ENCODE measurements around the gene CCDC134. TPM values are rescaled to one million over a fixed set of nuclear protein-coding genes. Genes with fewer than 3 reads are reported as not detected.

CCDC134 gene
- total and polyA plus RNA-seq, 9 of the 15 experiments (the other 6 are each of a cell fraction or from before 2014, with no cell fraction given) = 0.56 to 11.9 (median 5.3) TPM

GRCh38 chr22:41832553-41833368 lies 32.3 kb downstream of the CCDC134 start, which contains the start of gene SREBF2 (continued):
- peak; percentile 75 for TF ChIP-seq ZBTB12 (CRISPR knock-in tag; IDR thresholded peaks at IDR 0.05)
- peak in 1 of 2 experiments; percentile 47; a peak in 1 of 4 replicates for TF ChIP-seq MLLT1 (IDR thresholded peaks at IDR 0.05)
- TF ChIP-seq RBBP5 (IDR thresholded peaks at IDR 0.05; ENCODE audit: borderline replicate concordance, insufficient read depth, low read length, poor library complexity, severe bottlenecking) = peak; percentile 31
- TF ChIP-seq ZNF740 (CRISPR knock-in tag; IDR thresholded peaks at IDR 0.05) = no peak
- TF ChIP-seq ZNF740 (tag; IDR thresholded peaks at IDR 0.05) = no peak
- TF ChIP-seq POLR2A (conservative IDR thresholded peaks at IDR 0.05) = peak; percentile 63
- TF ChIP-seq FOXK2 (conservative IDR thresholded peaks at IDR 0.05 in 1 of 2, IDR thresholded peaks at IDR 0.05 in 1 of 2; ENCODE audit: low read depth in 2 of 2) = peak; percentile 61 to 66; a peak in 2 of 4 replicates
- peak; percentile 15 for TF ChIP-seq PCBP1 (IDR thresholded peaks at IDR 0.05; ENCODE audit: low read depth, low read length, poor library complexity, severe bottlenecking)
- TF ChIP-seq TFAP4 (CRISPR knock-in tag; IDR thresholded peaks at IDR 0.05; ENCODE audit: borderline replicate concordance) = peak; percentile 99
- TF ChIP-seq SRSF1 (IDR thresholded peaks at IDR 0.05; ENCODE audit: low read depth, low read length) = no peak
- peak; percentile 62; the same call in 1 of the 2 replicates for TF ChIP-seq MYNN (IDR thresholded peaks at IDR 0.05)
- no peak for TF ChIP-seq MYNN (CRISPR knock-in tag; IDR thresholded peaks at IDR 0.05)
- TF ChIP-seq CEBPB (tag; IDR thresholded peaks at IDR 0.05) = peak; percentile 83
- 0 out of 2 replicates have a peak, but pooled peaks have one; percentile 2 for TF ChIP-seq NR2C1 (IDR thresholded peaks at IDR 0.05)
- peak; percentile 51; the same call in 1 of the 2 replicates for TF ChIP-seq NR2C1 (tag; IDR thresholded peaks at IDR 0.05)
- TF ChIP-seq RAD21 (CRISPR knock-in tag; conservative IDR thresholded peaks at IDR 0.05 in 1 of 2, IDR thresholded peaks at IDR 0.05 in 1 of 2) = 0 out of 4 replicates have a peak, but pooled peaks of 1 of the 2 experiments have one; percentile 4

Measured in K562 (cell line).